GM12864 (cell line): ENCODE results near the gene AMELX.

Source experiments
- DNase-seq: peaks from one replicate; pipeline ENCODE4 v3.0.0-alpha.2; 2011; ENCODE audit warnings: low read depth
- H3K4me3 ChIP-seq: 2 replicates; pipeline ENCODE4 v1.5.1; 2011; ENCODE audit warnings: mild to moderate bottlenecking, low read depth, low read length, control low read depth
- TF ChIP-seq, protein P1 (sequence below): IDR thresholded peaks from 2 replicates; pipeline ENCODE4 v1.5.1; 2011; ENCODE audit warnings: low read depth, mild to moderate bottlenecking, moderate library complexity, low read length, control low read depth, inconsistent platforms; ENCODE audit errors: missing control alignments

Gene AMELX

DNA sequence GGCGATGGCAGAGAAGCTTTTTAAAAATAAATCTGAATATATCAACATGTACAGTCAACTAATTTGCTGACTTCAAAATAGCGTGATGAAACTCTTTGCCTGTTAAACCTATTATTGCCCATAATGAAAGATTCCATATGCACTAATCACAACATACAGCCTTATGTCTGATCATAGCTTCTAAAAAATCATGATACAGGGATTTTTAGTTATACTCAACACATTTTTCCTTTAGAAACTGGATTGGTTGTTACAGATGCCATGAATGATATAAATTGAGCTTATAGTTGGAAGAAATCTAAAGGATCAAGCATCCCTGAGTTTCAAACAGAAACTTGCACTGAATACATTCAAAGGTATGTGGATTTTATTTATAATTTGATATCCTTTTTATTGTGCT lies at the start of gene AMELX:
AMELX (plus strand) TSS at position 301 of the 400 bp plus-strand sequence. CDS start 1,376 bp downstream, outside the sequence.
- H3K4me3 ChIP-seq = no peak within 1 kb of the TSS
- TF ChIP-seq, protein P1, sequence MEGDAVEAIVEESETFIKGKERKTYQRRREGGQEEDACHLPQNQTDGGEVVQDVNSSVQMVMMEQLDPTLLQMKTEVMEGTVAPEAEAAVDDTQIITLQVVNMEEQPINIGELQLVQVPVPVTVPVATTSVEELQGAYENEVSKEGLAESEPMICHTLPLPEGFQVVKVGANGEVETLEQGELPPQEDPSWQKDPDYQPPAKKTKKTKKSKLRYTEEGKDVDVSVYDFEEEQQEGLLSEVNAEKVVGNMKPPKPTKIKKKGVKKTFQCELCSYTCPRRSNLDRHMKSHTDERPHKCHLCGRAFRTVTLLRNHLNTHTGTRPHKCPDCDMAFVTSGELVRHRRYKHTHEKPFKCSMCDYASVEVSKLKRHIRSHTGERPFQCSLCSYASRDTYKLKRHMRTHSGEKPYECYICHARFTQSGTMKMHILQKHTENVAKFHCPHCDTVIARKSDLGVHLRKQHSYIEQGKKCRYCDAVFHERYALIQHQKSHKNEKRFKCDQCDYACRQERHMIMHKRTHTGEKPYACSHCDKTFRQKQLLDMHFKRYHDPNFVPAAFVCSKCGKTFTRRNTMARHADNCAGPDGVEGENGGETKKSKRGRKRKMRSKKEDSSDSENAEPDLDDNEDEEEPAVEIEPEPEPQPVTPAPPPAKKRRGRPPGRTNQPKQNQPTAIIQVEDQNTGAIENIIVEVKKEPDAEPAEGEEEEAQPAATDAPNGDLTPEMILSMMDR = no peak
- DNase-seq = no peak

DNA sequence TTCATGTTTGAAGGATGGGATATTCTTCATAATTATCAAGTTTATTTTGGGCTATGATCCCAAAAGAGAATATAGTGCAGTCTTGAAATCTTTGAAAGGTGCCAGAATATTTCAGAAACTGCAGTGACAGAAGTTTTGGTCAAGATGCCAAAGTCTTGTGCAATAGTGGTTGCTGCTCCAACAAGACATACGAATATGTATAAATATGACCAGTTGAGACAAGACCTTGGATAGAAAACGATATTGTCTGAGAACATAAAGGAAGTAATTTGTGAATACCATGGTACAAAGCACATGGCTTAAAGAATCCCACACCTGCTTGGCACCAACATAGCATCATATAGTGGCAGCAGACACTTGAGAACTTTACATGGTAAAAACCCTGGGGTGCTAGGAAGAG lies 48.6 kb upstream of the AMELX start:
- TF ChIP-seq, protein P1 = no peak
- no peak overlapping the region for H3K4me3 ChIP-seq
- no peak for DNase-seq

DNA sequence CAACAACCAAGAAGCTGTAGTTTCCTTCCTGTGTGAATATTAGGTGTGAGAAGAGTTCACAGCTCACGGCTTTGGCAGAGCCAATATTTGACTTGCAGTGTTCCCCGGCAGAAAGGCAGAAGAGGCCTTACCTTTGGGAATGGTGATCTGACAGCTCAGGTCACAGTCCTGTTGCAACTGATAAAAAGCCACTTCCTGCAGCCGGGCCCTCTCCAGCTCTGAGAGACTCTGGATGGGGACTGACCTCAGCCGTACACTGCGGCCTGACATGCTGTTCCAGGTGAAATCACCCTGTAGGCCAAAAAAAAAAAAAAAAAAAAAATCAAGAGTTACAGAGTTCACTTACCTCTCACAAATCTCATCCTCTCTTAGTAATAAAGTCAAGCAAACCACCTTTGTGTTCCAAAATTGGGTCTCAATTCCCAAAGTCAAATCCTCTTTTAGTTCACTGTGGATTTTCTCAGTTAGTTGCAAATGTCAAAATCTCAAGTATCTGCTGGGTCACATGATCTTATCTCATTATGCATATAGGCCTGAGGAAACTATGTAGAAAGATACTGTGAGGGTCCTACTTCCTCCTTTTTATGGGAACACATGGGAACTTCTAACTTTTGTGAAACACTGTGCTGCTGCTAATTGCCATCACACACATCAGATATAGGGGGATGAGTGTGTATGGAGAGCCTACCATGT lies 38.6 kb upstream of the AMELX start:
- DNase-seq = no peak
- TF ChIP-seq, protein P1 = no peak
- no peak overlapping the region for H3K4me3 ChIP-seq

DNA sequence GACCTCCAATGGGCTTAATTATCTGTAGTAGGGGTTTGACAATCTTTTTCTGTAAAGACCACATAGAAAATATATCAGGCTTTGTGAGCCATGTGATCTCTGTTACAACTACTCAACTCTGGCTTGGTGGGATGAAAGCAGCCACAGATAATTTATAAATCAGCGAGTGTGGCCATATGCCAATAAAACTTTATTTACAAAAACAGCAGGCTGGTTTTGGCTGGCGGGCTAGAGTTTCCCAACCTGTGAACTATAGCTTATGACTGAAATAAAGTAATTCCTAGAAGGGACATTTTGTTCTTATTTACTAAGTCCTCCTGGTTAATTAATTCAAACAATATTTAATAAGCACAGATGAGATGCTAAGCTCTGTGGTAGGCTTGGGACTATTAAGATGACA lies 35.9 kb upstream of the AMELX start:
- DNase-seq = no peak
- TF ChIP-seq, protein P1 = no peak
- no peak overlapping the region for H3K4me3 ChIP-seq

DNA sequence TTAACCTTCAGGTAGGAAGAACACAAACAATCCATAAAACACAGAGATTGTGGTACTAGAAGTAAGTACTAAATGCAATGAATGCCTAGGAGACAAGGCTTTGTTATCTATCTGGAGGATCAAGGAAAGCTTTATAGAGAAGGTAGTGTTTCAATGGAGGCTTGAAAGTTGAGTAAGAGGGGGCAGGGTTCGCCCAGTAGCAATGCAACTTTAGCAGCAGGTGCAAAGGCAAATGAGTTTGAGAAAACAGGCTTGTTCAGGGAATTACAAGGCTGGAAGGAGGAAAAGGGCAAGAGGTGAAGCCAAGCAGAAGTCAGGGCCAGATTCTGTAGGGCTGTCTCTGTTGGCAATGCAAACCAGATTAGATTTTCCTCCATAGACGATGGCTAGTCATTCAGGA lies 35.5 kb upstream of the AMELX start:
- DNase-seq = no peak
- TF ChIP-seq, protein P1 = no peak
- H3K4me3 ChIP-seq = no peak overlapping the region

DNA sequence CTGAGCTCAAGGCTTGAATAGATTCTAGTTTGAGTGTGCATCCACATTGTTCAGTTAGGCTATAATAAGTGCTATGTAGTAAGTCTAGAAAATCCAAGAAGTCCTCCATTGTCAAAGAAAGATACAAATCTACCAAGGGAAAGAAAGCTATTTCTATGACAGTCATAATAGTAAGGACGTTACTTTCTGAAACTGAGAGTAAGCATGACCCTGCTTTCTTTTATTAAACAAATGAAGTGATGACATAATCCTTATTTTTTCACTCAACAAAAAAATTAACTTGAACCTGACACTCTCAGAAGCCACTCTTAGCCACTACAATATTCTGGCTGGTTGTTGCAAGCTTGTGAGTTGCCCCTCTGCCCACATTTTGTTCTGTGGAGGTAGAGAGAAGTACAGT lies 33.8 kb upstream of the AMELX start:
- DNase-seq = no peak
- TF ChIP-seq, protein P1 = no peak

DNA sequence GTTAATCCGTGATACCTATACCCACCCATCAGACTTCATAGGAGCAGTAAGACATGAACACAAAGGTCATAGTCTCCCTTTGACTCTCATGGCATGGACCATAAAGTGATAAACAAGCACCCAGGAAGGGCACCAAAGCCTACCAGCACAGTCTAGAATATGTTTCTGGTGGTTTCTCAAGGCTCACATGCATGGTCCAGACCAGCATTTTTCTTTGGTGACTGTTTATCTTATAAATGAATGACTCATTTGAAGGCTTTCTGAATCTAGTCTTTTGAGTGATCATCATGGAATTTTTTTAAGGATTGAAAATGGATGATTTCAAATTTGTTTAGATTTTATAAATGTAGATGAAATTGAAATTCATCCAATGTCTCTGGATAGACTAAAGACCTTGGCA lies 32.0 kb upstream of the AMELX start:
- no peak for DNase-seq
- TF ChIP-seq, protein P1 = no peak
- H3K4me3 ChIP-seq = no peak overlapping the region

More for the DNA sequence above, 33.8 kb upstream of the AMELX start:
- no peak overlapping the region for H3K4me3 ChIP-seq
